ENCODE data around the gene ZNRF3. TPM values are rescaled to one million over a fixed set of nuclear protein-coding genes. Genes with fewer than 3 reads are reported as not detected.
A peak's percentile ranks its signal among the peaks of the same experiment; 100 is the strongest.

ZNRF3 gene
- total RNA-seq, 6 donors from 2014 or later: 11.4 to 16.9 (median 14.4) TPM

GRCh38 chr22:28902490-28902889 lies 19.1 kb downstream of the ZNRF3 start:
- ATAC-seq (ENCODE audit: low FRiP score in 2 of 2) (no peak), DNase-seq (no peak)
- Histone ChIP-seq H3K9me3 (no peaks in the 10 kb centered on the region), H3K27me3 (no peaks in the 10 kb centered on the region), H3K36me3 (no peaks in the 10 kb centered on the region), H3K4me3 (no peak overlapping the region), H3K4me1 (peaks cover 26 to 42% (median 35%) of the 10 kb centered on the region in 4 donors), H3K27ac (no peak overlapping the region)
- 84 to 85% methylated on average over 3 of the region's 3 CpGs for WGBS, 2 donors
- no peak for TF ChIP-seq CTCF (IDR thresholded peaks at IDR 0.05)
- no peak for TF ChIP-seq POLR2A (IDR thresholded peaks at IDR 0.05)
- TF ChIP-seq EP300 (IDR thresholded peaks at IDR 0.05): no peak
- no peak for TF ChIP-seq POLR2AphosphoS5 (IDR thresholded peaks at IDR 0.05)

GRCh38 chr22:28903080-28903479 lies 19.7 kb downstream of the ZNRF3 start:
- no peak for TF ChIP-seq POLR2A (IDR thresholded peaks at IDR 0.05)
- no peak for TF ChIP-seq POLR2AphosphoS5 (IDR thresholded peaks at IDR 0.05)
- no peak for TF ChIP-seq CTCF (IDR thresholded peaks at IDR 0.05)
- TF ChIP-seq EP300 (IDR thresholded peaks at IDR 0.05): no peak
- Histone ChIP-seq H3K4me1 (peaks cover 26 to 38% (median 34%) of the 10 kb centered on the region in 4 donors), H3K27ac (peak overlapping the region in 2 of 4 donors; percentile 3 to 54), H3K27me3 (no peaks in the 10 kb centered on the region), H3K9me3 (no peaks in the 10 kb centered on the region), H3K36me3 (no peaks in the 10 kb centered on the region), H3K4me3 (no peak overlapping the region)
- DNase-seq (no peak), ATAC-seq (ENCODE audit: low FRiP score in 2 of 2) (peak in 1 of 2 donors; percentile 56)
- 61 to 74% methylated on average over 11 of the region's 11 CpGs for WGBS, 2 donors

GRCh38 chr22:28903729-28904128 lies 20.4 kb downstream of the ZNRF3 start:
- Histone ChIP-seq H3K9me3 (no peaks in the 10 kb centered on the region), H3K27ac (peak overlapping the region; percentile 17 to 65 (median 37)), H3K27me3 (no peaks in the 10 kb centered on the region), H3K36me3 (no peaks in the 10 kb centered on the region), H3K4me1 (peaks cover 26 to 38% (median 32%) of the 10 kb centered on the region in 4 donors), H3K4me3 (no peak overlapping the region)
- TF ChIP-seq EP300 (IDR thresholded peaks at IDR 0.05) (no peak), POLR2A (IDR thresholded peaks at IDR 0.05) (no peak), POLR2AphosphoS5 (IDR thresholded peaks at IDR 0.05) (no peak), CTCF (IDR thresholded peaks at IDR 0.05) (no peak)
- peak in 1 of 2 donors; percentile 25 for ATAC-seq (ENCODE audit: low FRiP score in 2 of 2)
- 59 to 75% methylated on average over 6 of the region's 6 CpGs for WGBS, 2 donors
- DNase-seq: no peak

GRCh38 chr22:28904211-28904896 lies 21.0 kb downstream of the ZNRF3 start:
- peak overlapping the region; percentile 17 to 65 (median 37) for H3K27ac ChIP-seq
- H3K4me3 ChIP-seq: no peak overlapping the region
- ATAC-seq (ENCODE audit: low FRiP score in 2 of 2) (peak in 1 of 2 donors; percentile 10), DNase-seq (no peak)
- 37 to 38% methylated on average over 7 of the region's 7 CpGs for WGBS, 2 donors
- no peak for TF ChIP-seq EP300 (IDR thresholded peaks at IDR 0.05)
- H3K4me1 ChIP-seq: peaks cover 26 to 38% (median 32%) of the 10 kb centered on the region in 4 donors
- H3K36me3 ChIP-seq: no peaks in the 10 kb centered on the region
- H3K27me3 ChIP-seq: no peaks in the 10 kb centered on the region
- H3K9me3 ChIP-seq: no peaks in the 10 kb centered on the region

- no peak for ATAC-seq (ENCODE audit: low FRiP score in 2 of 2)
- Histone ChIP-seq H3K27me3 (no peaks in the 10 kb centered on the region), H3K4me1 (peaks cover 26 to 33% (median 29%) of the 10 kb centered on the region in 4 donors), H3K9me3 (no peaks in the 10 kb centered on the region), H3K27ac (peak overlapping the region in 2 of 4 donors; percentile 54 to 65), H3K4me3 (no peak overlapping the region), H3K36me3 (no peaks in the 10 kb centered on the region)
- DNase-seq: no peak
- no peak for TF ChIP-seq CTCF (IDR thresholded peaks at IDR 0.05)
- no peak for TF ChIP-seq POLR2A (IDR thresholded peaks at IDR 0.05)
- TF ChIP-seq EP300 (IDR thresholded peaks at IDR 0.05): no peak
- TF ChIP-seq POLR2AphosphoS5 (IDR thresholded peaks at IDR 0.05): no peak
Observed at GRCh38 chr22:28905256-28905832, 22.0 kb downstream of the ZNRF3 start.

Measured in upper lobe of left lung (tissue), 6 donors.